ENCODE data around the gene KIAA2012.
"Not testable (repeated sequence)": the region's sequence is repeated elsewhere in the genome, so short reads cannot be mapped to it uniquely, and the experiment has no call there.

The KIAA2012 gene

DNA sequence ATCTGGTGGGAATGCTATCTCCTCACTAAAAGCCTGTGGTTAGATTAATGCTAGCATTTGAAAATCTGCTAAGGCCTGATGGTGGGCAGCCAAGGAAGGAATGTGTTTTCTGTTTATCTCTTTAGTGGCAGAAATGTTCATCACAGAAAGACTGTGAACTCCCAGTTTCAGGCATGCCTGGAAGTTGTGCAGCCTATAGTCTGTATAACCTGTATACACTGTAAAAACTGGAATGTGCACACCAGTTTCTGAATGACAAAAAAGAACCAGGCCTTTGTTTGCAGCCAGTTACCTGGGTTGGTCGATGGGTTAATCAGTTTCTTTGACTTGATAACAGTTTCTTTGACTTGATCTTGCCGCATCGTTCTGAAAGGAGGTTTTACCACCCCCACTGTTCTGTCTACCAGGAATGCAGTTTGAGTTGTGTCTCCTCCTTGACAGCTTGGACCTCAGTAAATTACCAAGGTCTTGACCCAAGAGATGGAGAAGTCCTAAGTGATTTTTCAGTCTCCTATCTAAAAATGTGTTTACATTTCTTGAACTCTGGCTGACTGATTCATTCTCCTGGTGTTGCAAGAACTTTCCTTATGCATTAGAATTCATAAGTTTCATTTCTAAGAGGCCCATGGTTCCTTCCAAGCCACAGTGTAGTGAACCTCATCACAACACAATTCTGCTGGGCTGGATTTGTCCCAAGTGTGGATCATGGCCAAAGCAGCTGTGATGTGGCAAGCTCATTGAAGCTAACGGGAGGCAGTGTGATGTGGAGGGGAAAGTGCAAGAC, 62.2 kb downstream of the KIAA2012 start:
- no peaks in the 10 kb centered on the region for H3K36me3 ChIP-seq (ENCODE audit: control insufficient read depth, insufficient read depth, low read length)
- H3K27me3 ChIP-seq (ENCODE audit: control insufficient read depth, insufficient read depth, low read length) = no peaks in the 10 kb centered on the region
- no peak overlapping the region for H3K4me2 ChIP-seq (ENCODE audit: low read length)

DNA sequence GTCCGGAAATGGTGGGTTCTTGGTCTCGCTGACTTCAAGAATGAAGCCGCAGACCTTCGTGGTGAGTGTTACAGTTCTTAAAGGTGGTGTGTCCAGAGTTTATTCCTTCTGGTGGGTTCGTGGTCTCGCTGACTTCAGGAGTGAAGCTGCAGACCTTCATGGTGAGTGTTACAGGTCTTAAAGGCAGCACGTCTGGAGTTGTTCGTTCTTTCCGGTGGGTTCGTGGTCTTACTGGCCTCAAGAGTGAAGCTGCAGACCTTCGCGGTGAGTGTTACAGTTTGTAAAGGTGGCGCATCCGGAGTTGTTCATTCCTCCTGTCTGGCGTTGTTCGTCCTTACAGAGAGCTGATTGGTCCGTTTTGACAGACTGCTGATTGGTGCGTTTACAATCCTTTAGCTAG, 63.0 kb downstream of the KIAA2012 start:
- not testable (repeated sequence) for H3K27ac ChIP-seq; H3K4me1 ChIP-seq; H3K36me3 ChIP-seq (ENCODE audit: control insufficient read depth, insufficient read depth, low read length); H3K4me2 ChIP-seq (ENCODE audit: low read length); H3K79me2 ChIP-seq; H3K27me3 ChIP-seq (ENCODE audit: control insufficient read depth, insufficient read depth, low read length); H2AFZ ChIP-seq; H3K4me3 ChIP-seq (ENCODE audit: low read depth, low read length); H3K9me3 ChIP-seq (ENCODE audit: control insufficient read depth, low read length); H3K9ac ChIP-seq

More for the DNA sequence above, 62.2 kb downstream of the KIAA2012 start:
- Histone ChIP-seq H3K79me2 (no peaks in the 10 kb centered on the region), H3K9me3 (ENCODE audit: control insufficient read depth, low read length) (no peaks in the 10 kb centered on the region), H3K9ac (no peak overlapping the region), H2AFZ (no peak overlapping the region), H3K4me3 (ENCODE audit: low read depth, low read length) (no peak overlapping the region), H3K27ac (no peak overlapping the region), H3K4me1 (no peaks in the 10 kb centered on the region)
- TF ChIP-seq, protein P1, sequence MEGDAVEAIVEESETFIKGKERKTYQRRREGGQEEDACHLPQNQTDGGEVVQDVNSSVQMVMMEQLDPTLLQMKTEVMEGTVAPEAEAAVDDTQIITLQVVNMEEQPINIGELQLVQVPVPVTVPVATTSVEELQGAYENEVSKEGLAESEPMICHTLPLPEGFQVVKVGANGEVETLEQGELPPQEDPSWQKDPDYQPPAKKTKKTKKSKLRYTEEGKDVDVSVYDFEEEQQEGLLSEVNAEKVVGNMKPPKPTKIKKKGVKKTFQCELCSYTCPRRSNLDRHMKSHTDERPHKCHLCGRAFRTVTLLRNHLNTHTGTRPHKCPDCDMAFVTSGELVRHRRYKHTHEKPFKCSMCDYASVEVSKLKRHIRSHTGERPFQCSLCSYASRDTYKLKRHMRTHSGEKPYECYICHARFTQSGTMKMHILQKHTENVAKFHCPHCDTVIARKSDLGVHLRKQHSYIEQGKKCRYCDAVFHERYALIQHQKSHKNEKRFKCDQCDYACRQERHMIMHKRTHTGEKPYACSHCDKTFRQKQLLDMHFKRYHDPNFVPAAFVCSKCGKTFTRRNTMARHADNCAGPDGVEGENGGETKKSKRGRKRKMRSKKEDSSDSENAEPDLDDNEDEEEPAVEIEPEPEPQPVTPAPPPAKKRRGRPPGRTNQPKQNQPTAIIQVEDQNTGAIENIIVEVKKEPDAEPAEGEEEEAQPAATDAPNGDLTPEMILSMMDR (IDR thresholded peaks at IDR 0.05) = no peak

DNA sequence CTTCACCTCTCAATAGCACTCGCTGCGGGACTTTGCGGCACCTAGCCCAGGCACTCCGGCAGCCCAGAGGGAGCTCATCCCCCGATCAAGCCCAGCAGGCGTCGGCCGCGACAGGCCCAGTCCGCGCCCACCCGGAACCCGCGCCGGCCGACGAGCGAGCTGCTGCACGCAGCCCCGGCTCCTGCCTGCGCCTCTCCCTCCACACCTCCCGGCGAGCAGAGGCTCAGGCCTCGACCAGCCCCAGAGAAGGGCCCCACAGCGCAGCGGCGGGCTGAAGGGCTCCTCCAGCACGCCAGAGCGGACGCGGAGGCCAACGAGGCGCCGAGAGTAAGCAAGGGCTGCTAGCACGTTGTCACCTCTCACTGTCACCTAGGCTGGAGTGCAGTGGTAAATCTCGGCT, 63.5 kb downstream of the KIAA2012 start:
- Histone ChIP-seq H3K79me2 (no peaks in the 10 kb centered on the region), H3K36me3 (ENCODE audit: control insufficient read depth, insufficient read depth, low read length) (no peaks in the 10 kb centered on the region), H3K9ac (no peak overlapping the region), H3K9me3 (ENCODE audit: control insufficient read depth, low read length) (no peaks in the 10 kb centered on the region), H2AFZ (no peak overlapping the region), H3K4me1 (no peaks in the 10 kb centered on the region), H3K27ac (no peak overlapping the region), H3K4me3 (ENCODE audit: low read depth, low read length) (no peak overlapping the region), H3K4me2 (ENCODE audit: low read length) (no peak overlapping the region), H3K27me3 (ENCODE audit: control insufficient read depth, insufficient read depth, low read length) (no peaks in the 10 kb centered on the region)
- TF ChIP-seq, protein P1 (IDR thresholded peaks at IDR 0.05) = no peak

DNA sequence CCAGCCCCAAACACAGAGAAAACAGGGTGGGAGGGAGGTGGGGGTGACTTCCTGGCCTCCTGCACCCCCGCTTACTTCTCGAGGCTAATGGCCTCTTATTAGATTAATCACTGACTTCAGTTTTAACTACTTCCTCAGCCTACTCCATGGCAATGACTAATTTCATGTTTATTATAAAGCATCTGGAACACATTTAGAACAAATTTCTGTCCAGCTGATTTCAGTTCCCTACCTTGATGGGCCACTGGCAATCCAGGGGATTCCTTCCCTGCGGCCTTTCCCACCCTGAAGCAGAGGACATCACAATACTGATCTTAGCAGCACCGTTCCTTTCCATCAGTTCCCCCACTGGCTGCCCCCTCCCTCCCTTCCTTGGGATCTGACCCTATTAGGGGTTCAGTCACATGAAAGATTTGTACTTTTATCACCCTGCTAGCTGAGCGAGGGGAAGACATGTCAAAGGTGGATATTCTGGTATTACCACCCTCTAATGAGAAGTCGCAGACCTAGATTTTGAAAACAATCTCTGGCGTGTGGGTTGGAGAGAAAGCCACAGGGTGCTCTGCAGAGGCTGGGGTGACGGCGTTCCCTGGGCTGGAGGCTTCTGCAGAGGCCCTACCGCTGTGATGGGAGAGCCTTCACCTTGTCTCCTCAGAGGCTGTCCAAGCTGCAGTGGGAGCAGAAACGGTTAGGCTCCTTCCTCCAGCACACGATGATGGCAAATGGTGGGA, 67.6 kb downstream of the KIAA2012 start:
- no peak overlapping the region for H2AFZ ChIP-seq
- TF ChIP-seq, protein P1 (IDR thresholded peaks at IDR 0.05) = no peak
- H3K79me2 ChIP-seq = no peaks in the 10 kb centered on the region
- no peak overlapping the region for H3K27ac ChIP-seq
- H3K4me1 ChIP-seq = no peaks in the 10 kb centered on the region
- no peak overlapping the region for H3K4me3 ChIP-seq (ENCODE audit: low read depth, low read length)
- no peak overlapping the region for H3K4me2 ChIP-seq (ENCODE audit: low read length)
- no peaks in the 10 kb centered on the region for H3K27me3 ChIP-seq (ENCODE audit: control insufficient read depth, insufficient read depth, low read length)
- H3K9ac ChIP-seq = no peak overlapping the region
- H3K36me3 ChIP-seq (ENCODE audit: control insufficient read depth, insufficient read depth, low read length) = no peaks in the 10 kb centered on the region
- no peaks in the 10 kb centered on the region for H3K9me3 ChIP-seq (ENCODE audit: control insufficient read depth, low read length)

DNA sequence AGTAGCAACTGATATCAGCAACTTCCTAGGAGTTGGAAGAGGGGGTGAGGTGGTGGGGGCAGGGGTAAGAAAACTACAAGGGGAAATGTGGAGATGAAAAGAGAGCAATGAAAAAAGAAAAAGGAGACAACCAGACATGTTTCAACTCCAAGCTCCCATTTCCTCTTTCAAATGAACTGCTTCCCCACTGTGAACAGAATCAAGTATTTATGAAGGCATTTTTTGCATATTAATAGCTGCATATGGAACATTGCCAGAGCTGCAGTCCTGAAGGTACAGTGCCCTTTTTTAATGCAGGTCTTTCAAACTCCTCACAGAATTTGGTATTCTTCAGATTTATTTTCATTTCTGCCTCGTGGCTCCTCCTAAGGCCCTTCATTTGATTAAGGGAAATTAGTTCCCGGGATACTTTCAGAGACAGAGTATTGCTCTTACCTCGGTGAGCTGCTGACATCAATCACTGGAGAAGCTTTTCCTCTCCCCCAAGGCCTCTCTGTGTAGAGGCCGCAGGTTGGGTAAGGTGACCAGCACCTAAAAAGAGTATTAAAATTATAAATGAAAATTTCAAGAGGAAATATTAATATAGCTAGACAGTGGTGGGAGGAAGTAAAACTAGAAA, 68.4 kb downstream of the KIAA2012 start:
- Histone ChIP-seq H3K36me3 (ENCODE audit: control insufficient read depth, insufficient read depth, low read length) (no peaks in the 10 kb centered on the region), H3K9me3 (ENCODE audit: control insufficient read depth, low read length) (no peaks in the 10 kb centered on the region), H2AFZ (no peak overlapping the region), H3K4me2 (ENCODE audit: low read length) (no peak overlapping the region), H3K27ac (no peak overlapping the region), H3K9ac (no peak overlapping the region), H3K27me3 (ENCODE audit: control insufficient read depth, insufficient read depth, low read length) (no peaks in the 10 kb centered on the region), H3K79me2 (no peaks in the 10 kb centered on the region), H3K4me1 (no peaks in the 10 kb centered on the region), H3K4me3 (ENCODE audit: low read depth, low read length) (no peak overlapping the region)
- TF ChIP-seq, protein P1 (IDR thresholded peaks at IDR 0.05) = no peak
